Epithelial cell of esophagus (primary cell): ENCODE measurements around the gene MRPL38.
A peak's percentile ranks its signal among the peaks of the same experiment; 100 is the strongest.

Experiments used
- DNase-seq: peaks from one replicate; pipeline ENCODE4 v3.0.0; 2010; ENCODE audit warnings: low read depth
- H3K4me3 ChIP-seq: 2 replicates; pipeline ENCODE4 v1.5.1; 2011; ENCODE audit warnings: mild to moderate bottlenecking, low read length, control low read depth
- CTCF ChIP-seq: IDR thresholded peaks from 2 replicates; pipeline ENCODE4 v1.5.1; 2011; ENCODE audit warnings: low read depth, mild to moderate bottlenecking, low read length, control low read depth, inconsistent platforms; ENCODE audit not compliant: insufficient read depth; ENCODE audit errors: missing control alignments

MRPL38 gene

GRCh38 chr17:75904749-75905521 lies at the start of gene MRPL38:
Gene MRPL38, minus strand, starts transcription at chr17:75904884. Its CDS starts 9 bp downstream, at chr17:75904875.
- peak within 1 kb of the TSS; percentile 67 for H3K4me3 ChIP-seq
- peak; percentile 96 for DNase-seq
- peak; percentile 74 for TF ChIP-seq CTCF

- H3K4me3 ChIP-seq = no peak overlapping the region
- DNase-seq = no peak
- no peak for TF ChIP-seq CTCF
These were observed 46.3 kb upstream of the MRPL38 start for GRCh38 chr17:75950855-75951554.

GRCh38 chr17:75950421-75950820 lies 45.7 kb upstream of the MRPL38 start:
- no peak for DNase-seq
- no peak overlapping the region for H3K4me3 ChIP-seq
- TF ChIP-seq CTCF = no peak

GRCh38 chr17:75945211-75945610 lies 40.5 kb upstream of the MRPL38 start:
- no peak for DNase-seq
- no peak for TF ChIP-seq CTCF
- no peak overlapping the region for H3K4me3 ChIP-seq

- no peak for DNase-seq
- H3K4me3 ChIP-seq = no peak overlapping the region
- TF ChIP-seq CTCF = no peak
These were observed 38.8 kb upstream of the MRPL38 start for GRCh38 chr17:75943491-75943890.

- no peak for TF ChIP-seq CTCF
- no peak for DNase-seq
- H3K4me3 ChIP-seq = no peak overlapping the region
These were observed 37.8 kb upstream of the MRPL38 start for GRCh38 chr17:75942473-75942872.
